Measurements from ENCODE around the gene PEX14.

PEX14 gene

DNA sequence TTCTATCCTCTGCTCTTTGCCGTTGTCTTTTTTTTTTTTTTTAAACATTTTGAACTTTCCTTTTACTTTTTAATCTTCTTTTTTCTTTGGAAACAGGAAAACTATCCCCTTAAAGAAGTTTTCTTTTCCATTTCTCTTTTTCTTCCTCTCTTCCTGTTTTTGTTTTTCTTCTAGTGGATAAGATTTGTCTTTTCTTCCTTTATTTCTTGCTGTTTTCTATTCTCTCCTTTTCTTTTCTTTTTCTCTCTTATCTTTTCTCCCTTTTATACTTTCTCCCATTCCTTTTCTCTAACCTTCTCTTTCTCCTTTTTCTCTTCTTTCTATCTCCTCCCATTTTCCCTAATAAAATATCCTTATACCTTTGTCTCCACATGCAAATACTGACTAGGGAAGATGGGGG lies 46.2 kb downstream of the PEX14 start:
- no peak for DNase-seq

DNA sequence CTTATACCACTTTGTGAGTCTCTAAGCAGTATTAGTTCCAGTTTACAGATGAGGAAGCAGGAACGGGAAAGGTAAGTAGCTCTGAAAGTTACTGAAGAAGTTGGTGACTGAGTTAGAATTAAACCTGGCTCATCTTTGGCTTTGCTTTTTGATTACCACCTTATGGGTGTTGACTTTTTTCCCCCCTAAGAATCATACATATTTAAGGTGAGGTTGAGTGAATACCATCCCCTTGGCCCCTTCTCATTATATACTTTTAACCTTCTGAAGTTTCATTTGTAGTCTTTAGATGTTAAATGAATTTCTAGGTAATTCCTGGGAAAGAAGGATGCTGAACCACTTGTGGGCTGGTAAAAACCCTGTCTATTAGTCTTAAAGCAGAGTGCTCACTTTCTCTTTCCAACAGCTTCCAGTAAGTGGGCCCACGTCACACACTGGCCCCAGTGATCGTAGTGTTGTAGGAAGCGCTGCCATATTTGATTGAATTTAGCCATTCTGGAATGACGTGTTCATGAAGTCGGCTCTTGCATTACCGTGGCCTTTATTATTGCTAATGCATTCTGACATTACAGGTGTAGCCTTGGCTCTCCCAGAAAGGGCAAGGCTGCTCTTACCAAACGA lies 46.9 kb downstream of the PEX14 start:
- no peak for DNase-seq

DNA sequence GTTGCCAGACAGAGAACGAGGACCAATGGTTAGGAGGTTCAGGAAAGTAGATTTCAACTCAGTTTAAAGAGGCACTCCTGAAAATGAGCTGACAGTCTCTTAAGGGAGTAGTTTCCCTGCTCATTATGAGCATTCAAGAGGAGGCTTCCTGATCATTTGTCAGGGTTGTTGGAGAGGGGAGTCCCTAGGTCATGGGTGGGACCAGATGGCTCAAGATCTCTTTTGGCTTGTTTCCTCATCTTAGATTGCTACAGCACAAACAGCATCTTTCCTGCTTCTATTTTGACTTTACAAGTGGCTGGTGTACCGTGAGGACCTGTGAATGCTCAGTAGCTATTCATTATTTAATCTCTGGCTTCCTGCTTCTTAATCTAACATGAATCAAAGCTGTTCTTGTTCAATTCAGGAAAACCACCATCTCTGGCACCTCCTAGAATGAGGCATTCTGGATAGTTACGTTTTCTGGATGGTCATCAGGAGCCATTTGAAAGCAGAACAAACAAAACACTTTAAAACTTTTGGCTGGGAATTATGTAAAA lies 47.6 kb downstream of the PEX14 start:
- DNase-seq, result no peak

DNA sequence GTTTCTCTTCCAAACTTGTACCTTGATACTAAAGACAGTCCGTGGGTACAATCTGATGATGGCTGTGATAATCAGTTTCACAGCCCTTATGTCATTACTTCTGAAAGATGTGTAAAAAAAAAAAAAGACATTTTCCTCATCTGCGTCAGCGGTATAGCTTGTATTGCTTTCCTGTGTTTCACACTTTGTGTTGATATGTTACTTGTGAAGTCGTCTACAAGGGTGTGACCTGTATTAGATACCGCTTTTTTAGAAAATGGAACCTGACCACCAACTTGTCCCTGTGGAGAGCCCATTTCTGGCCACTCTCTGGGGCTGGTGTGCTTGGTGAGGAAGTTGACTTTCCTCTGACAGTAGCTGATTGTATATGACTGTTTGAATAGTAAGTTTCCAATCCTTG lies 50.5 kb downstream of the PEX14 start:
- DNase-seq, result no peak

DNA sequence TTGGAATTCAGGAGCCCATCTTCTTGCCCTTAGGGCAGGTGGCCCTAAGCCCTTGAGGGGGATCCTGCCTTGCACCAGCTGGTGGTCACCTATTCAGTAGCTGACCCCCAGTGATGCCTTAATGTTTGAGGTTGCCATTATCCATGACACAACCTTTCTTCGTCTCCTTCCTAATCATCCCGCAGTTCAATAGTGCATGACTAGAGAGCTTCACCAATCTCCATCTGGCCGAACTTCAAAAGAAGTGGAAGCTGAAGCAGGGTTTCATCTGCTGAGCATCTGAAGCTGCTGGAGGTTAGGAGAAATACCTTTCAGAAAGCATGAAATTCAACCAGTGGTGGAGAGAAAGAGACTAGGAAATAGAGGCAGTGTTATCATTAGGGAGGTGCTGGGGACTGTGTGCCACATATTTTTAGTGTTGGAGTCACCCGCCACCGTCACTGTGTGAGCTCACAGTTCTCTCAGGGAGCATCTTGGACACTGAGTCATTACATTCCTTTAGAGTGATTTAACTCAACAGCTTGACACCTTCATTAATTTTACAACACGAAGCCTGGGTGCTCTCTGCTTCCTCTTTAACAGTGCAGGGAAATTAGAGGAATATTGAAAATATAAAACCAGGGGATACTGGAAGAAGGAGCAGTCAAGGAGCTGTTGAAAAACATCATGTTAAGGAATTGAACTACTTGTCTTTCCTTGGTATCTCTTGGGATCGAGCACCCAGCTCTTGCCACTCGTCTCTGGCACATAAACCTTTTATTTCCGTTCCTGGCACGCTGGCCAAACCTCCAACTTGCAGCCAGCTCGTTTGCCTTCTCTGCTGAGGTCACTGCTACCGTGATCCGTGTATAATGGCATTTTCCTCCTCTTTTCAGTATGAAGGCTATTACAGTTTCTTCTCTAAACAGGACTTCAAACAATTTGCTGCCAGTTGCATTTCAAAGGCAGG lies 53.6 kb downstream of the PEX14 start:
- DNase-seq, result no peak

DNA sequence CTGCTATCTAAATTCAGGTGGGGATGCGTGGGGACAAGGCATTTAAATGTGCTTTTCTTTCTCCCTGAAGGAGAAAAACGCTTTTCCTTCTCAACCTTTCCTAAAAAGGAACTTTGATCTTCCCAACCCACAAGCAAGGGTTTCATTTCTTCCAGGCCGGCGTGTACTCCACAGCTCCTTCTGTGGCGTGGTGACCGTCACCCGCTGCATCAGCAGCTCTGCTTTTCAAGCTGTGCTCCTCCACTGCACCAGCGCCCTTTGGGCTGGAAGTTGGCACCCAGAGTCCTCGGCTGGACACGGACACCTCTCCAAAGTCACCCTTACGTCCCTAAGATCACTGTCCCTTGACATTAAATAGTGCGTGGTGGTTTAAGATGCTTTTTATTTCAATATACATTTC lies 54.3 kb downstream of the PEX14 start:
- DNase-seq, result no peak

DNA sequence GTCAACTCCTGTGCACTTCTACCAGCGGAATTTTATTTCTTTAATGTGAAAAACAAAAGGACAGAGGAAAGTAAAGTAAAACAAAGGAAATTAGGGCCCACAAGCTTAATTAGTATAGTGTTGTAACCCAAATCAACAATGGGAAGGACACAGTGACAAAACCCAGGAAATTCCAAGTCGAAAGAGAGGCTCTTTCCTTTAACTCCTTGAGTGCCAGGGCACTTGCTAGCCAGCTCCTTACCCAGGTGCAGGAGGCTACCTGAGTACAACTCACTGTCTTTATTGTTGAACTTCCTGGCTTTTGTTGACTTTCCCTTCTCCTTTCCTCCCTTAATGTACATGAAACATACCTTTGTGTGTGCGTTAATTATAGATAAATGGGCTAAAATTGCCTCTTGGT lies 55.0 kb downstream of the PEX14 start:
- no peak for DNase-seq

DNA sequence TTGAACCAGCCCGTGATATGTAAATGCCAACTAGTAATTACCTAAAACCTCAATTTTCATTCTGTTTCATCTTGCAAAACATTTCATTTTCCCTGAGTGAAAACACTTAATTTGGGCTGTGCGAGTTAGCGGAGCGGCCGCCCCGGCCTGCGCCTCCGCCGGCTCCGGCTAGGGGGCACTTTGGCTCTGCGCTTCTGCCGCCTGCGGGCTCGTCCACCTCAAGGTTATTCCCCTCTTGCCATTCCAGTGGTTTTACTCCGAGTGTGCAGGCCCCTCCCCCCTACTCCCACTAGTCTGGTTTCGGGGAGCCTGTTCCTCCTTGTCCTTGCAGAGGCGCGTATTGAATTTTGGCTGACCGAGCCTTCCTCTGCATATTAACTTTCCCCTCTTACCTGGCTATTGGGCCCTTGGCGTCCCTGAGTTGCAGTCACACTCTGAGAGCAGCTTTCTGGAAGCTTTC lies 55.6 kb downstream of the PEX14 start:
- DNase-seq, result no peak

DNA sequence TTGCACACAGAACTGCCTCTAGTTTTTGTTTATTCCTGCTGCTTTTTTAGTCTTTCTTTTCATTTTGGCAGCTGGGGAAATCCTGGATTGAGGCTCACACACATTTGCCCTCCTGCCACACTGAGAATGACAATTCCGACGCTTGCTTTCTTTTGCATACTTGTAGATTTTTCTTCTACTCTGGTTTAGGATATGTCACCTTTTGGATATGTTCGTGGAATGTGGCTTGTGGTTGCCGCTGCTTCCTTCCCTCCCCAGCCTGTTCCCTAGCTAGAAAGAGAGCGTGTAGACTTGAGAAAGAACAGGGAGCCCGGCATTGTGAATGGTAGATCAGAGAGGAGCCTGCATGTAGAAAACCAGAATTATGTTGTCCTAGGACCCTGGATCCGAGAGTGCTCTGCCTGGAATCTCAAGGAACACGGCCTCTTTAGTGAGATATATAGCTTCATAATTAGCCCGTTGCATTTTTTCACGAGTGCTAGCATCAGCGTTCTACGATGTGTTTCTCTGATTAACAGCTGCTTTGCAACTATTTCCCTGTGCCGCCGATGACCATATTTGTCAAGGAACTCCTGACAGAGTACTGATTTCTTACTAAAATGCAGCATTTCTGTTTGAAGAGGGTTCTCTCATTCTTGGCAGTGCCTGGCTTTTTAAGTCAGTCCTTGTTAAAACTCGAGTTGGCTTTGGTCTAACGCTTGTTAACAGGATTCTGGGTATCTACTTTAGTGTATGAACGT lies 56.2 kb downstream of the PEX14 start:
- no peak for DNase-seq

DNA sequence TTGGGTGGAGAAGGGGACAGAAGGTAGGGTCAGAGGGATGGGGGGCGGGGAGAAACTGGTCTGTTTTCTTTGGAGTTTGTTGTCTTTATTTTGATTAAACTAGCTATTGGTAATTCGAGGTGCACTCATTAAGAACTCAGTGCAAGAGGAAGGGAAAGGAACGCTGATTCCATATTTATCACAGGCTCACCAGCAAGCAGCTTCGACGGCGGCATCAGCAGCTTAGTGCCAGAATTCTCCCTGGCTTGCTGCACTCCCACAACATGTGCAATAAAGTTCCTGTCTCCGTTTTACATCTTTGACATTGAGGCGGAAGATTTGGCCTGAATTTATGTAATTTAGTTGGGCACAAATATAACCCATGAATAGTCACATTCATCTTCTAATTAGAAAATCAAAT lies 57.6 kb downstream of the PEX14 start:
- no peak for DNase-seq

DNA sequence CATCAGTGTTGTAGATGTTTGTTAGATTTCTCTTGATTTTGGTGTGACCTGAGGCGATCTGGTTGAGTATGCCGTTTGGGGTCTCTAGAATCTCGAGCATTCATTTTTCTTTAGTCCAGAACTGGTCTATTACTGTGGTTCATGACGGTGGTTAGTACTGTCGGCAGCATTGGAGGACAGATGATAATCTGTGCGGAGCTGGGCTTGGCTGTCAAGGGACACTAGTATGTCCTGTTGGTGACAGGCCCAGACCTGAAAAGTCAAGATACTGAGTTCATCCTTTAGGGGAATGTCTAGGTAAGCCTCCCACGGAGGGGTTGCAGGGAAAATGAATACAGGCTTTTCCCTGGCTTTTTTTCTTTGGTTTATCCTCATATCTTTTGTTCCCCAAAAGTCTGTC lies 59.8 kb downstream of the PEX14 start:
- DNase-seq, result no peak

DNA sequence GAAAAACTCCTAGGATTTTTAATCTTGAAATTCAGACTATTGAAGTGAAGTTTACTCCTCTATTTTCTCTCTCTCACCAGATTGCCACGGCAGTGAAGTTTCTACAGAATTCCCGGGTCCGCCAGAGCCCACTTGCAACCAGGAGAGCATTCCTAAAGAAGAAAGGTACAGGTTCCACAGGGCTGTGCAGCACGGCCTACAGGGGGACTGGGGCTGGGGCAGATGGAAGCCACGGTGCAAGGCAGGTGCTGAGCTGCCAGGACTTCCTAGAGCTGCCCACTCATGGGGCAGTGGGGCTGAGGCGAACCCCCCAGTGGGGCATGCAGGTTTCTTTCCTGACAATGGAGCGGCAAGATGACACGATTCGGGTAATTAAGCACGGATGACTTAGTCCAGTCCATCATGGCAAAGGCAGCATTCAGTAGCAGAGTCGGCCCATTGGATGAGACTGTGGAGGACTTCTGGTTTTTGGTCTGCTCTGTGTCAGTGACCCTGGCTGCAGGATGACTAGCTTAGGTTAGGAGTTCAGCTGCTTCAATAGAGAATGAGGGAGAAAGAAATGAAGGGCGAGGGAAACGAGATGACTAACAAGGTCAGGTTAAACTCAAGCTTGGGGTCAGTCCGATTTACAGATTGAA lies 61.5 kb downstream of the PEX14 start:
- no peak for DNase-seq

DNA sequence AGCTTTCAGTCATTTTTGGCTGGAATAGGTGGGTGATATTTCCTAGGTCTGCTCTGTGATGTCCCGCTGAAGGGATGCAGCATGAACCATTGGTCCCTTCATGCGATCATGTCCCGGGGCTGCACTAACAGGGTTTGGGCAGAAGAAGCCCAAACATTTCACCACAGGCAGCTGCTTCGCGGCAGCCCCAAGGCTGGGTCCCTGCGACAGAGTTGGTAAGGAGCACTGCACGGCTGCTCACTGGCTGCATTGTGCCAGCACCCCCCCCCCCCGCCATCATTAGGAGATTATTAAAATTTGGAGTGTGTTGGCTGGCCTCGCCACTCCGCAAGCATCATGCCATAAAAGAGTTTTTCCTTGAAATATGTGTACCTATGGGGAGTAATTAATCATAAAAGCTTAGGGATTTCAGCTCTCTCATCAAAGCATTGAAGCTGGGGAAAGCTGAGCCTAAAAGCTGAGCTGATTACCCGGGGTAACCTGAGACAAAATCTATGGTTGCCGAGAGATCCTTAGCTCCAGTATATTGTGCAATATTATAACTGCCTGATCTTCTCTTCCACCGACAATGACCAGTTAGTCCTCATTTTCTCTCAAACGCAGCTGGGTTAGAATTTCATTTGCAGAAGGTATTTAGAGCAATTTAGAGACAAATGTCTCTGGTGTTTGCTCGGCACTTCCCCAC lies 62.5 kb downstream of the PEX14 start:
- no peak for DNase-seq

DNA sequence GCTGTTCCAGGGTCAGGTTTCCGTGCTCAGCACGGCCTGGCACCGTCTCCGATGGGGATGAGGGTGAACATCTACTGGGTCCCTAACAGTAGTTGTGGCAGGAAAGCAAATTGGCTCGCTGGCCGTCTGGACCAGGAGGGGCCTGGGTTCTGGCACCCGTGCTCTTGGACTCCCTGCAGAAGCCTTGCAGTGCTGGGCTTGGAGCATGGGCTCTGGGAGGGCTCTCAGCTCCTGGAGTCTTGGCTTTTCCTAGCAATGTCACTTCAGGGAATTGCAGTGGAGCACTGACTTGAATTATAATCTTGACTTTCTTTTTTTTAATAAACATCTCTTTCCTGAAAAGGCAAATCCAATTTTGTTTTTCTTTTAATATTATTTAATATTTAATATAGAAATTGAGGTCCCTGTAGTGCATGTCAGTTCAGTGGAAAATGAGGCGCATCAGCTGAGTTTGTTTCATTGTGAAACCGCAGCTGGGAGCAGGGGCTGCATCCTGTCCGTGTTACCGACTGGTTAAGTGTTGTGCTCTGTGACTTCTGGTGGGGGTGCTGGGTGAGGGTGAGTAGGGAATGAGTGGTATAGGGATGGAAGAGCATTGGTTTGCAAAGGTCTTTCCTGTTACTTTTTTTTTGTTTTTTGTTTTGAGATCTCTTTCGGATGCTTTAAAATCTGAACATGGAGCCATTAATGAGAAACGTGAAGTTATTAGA lies 64.1 kb downstream of the PEX14 start:
- DNase-seq, result no peak

DNA sequence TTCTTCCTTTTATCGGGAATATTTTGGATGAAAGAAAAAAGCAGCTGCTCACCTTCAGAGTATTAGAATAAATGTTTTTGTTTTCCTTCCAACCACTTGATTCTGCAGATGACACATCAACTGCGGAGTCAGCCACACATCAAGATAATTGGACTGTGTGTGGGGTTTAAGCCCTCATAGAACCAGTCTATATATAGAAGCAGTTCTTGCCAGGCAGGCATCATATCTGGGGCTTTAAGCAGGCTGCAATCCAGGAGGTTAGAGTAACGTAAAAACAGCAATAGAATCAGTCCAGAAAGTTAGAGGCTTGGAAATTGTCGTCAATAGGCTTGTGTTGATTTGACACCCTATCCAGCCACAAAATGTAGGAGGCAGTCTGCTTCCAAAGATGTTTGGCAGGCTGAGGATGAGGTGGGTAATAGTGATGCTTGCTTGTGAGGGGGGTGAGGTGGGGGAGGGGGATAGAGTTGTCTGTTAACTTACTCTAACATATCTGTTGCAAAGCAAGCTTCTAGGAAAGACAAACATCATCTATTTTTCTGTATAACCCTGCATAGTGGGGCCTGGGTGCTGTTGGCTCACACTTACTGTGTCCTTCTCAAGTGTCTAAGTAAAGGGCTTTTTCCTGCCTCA lies 64.8 kb downstream of the PEX14 start:
- no peak for DNase-seq

DNA sequence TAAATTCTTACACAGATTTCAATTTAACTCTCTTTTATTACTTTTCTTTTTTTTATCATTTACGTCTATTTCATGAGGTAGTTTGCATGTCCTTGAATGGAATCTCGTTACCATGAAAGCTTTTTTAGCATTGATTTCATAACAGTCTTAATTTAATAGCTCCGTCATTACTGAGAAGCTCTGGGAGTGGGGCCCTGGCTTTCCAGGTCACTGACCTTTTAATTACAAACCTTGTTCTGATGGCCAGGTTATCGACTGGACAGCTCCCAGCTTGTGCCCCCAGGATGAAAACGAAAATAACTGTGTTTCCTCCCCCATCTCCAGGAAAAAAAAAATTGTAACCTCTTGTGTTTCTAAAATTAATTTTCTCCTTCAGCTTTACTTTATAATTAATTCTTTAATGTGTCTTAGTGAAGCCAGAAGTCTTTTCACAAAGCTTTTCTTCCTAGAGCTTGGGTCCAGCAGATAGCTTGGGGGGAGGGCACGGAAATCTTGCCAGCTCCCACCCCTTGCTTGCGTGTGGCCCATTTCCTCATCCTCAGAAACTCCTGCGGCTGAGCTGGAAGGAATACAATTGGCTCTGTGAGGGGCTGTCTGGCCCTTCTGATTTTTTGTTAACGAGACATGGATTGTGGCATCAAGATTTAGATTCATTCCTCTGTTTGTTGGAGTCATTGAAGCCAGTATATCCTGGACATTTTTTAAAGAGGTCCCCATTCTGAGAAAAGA lies 65.7 kb downstream of the PEX14 start:
- no peak for DNase-seq

DNA sequence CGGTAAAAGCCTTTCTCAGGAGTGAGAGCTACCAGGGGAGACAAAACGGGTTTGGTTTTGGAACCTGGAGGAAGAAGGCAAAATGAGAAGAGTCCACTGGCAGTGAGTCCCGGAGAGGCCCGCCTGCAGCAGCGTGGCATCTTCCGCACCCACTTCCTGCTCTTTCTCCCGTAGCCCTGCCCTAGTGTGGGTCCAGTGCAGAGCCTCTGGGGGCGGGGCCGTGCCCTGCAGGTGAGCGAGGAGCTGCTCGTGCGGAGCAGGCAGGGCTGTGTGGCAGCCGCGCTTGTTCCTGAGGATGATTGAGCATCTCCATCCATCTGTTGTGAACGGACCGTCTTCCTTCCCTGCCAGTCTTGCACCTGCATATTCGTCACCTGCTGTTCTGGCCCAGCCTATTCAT lies 66.5 kb downstream of the PEX14 start:
- no peak for DNase-seq

DNA sequence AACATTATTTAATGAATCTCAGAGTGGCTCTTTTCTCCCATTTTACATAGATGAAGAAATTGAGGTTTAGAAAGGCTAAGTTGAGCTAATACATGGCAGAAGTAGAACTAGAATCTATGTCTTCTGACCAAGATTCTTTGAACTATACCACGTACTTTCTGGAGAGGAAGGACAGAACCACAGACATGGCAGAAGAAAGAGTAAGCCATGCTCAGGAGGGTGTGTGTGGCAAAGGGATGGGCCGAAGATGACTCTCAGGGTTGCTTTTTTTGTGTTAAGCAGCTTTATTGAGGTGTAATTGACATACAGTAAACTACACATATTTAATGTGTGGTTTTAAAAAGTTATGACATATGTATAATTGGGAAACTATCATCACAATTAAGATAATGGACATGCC lies 69.5 kb downstream of the PEX14 start:
- DNase-seq, result no peak

DNA sequence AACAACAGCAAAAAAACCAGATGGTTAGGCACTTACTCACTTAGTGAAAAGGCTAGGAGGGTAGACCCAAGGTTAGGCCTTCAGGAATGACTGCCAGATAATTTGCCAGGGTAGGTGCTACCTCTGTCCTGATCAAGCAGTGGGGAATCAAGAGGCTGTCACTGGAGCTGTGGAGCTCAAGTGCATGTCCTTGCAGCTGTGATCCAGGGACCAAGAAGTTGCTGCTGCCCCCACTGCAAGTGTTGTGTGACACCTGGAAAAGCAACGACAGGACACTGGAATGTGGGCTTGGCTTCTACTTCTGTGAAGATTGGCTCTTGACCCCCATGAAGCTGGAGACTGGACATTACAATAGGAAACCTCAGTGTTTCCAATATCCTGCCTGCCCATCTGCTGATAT lies 72.1 kb downstream of the PEX14 start:
- no peak for DNase-seq

DNA sequence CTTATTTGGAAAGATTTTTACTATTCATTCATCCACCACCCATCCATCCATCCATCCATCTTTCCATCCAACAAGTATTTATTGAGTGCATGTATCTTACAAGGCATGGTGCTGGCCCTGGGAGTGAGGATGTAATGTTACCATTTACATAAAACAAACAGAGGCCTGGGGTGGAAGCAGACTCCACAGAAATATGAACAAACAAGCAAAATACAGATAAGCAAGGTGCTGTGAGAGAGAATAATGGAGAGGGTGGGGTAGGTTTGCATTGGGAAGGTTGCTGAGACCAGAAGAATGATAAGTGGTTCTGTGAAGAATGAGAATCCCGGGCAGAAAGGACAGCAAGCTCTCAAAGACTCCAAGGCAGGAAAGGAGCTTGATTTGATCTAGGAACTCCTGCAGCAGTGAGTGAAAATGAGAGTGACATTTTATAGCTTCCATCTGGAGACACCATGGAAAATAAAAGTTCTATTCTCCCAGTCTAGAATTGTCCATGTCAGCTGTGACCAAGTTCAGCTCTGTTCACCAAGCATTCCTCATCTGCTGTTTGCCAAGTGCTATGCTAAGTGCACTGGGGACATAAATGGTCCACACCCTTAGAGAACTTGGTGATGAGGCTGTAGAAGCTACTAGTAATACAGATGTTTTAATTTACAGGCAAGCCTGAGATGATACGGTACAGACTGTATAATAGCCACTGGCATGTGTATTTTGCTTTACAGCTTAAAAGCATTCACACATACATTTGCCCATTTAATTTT lies 75.3 kb downstream of the PEX14 start:
- DNase-seq, result no peak

All from stimulated activated CD4-positive, alpha-beta T cell treated with anti-CD3 and anti-CD28 coated beads, Interleukin-4, amount 100 ng/mL, for 1 hour (primary cell).